Activated CD4-positive, alpha-beta memory T cell treated with anti-CD3 and anti-CD28 coated beads, Interleukin-2, amount 10 ng/mL, durations not matched to agents 7 days and 5 days (primary cell): ENCODE measurements around the gene P2RY2. TPM values are rescaled to one million over a fixed set of nuclear protein-coding genes. Genes with fewer than 3 reads are reported as not detected.
"Not testable (repeated sequence)": the region's sequence is repeated elsewhere in the genome, so short reads cannot be mapped to it uniquely, and the experiment has no call there.

ENCODE experiments used
- CTCF ChIA-PET: fragments of 350-600 bp; sonication (Branson Sonifier 250); formaldehyde crosslinking; loops from one replicate; lab custom pipeline; 2021; ENCODE audit warnings: antibody characterized with exemption, inconsistent platforms; lab: Charles Lee
- POLR2A ChIA-PET: fragments of 350-600 bp; sonication (Branson Sonifier 250); formaldehyde crosslinking; loops from one replicate; lab custom pipeline; 2021; ENCODE audit warnings: antibody characterized with exemption; lab: Charles Lee
- DNase-seq: peaks from one replicate; pipeline ENCODE4 v3.0.0-alpha.2; 2020
- H3K27ac Mint-ChIP-seq: one replicate; pipeline ENCODE4 v1.8.0; 2021; ENCODE audit warnings: mild to moderate bottlenecking, mixed read lengths
- H3K27me3 Mint-ChIP-seq: one replicate; pipeline ENCODE4 v1.8.0; 2021; ENCODE audit warnings: mixed read lengths
- H3K36me3 Mint-ChIP-seq: one replicate; pipeline ENCODE4 v1.8.0; 2021; ENCODE audit warnings: low read depth, mixed read lengths
- H3K4me1 Mint-ChIP-seq: one replicate; pipeline ENCODE4 v1.8.0; 2021; ENCODE audit warnings: mixed read lengths
- H3K4me3 Mint-ChIP-seq: one replicate; pipeline ENCODE4 v1.8.0; 2021; ENCODE audit warnings: mild to moderate bottlenecking, mixed read lengths
- H3K9me3 Mint-ChIP-seq: one replicate; pipeline ENCODE4 v1.8.0; 2021; ENCODE audit warnings: mixed read lengths
- total RNA-seq, 2 experiments: library from RNA; stranded (reverse); gene quantifications; one replicate each; pipeline ENCODE4 v1.2.3, GENCODE V29; 2021

The P2RY2 gene
- total RNA-seq, 2 experiments from 2014 or later, result not detected

DNA sequence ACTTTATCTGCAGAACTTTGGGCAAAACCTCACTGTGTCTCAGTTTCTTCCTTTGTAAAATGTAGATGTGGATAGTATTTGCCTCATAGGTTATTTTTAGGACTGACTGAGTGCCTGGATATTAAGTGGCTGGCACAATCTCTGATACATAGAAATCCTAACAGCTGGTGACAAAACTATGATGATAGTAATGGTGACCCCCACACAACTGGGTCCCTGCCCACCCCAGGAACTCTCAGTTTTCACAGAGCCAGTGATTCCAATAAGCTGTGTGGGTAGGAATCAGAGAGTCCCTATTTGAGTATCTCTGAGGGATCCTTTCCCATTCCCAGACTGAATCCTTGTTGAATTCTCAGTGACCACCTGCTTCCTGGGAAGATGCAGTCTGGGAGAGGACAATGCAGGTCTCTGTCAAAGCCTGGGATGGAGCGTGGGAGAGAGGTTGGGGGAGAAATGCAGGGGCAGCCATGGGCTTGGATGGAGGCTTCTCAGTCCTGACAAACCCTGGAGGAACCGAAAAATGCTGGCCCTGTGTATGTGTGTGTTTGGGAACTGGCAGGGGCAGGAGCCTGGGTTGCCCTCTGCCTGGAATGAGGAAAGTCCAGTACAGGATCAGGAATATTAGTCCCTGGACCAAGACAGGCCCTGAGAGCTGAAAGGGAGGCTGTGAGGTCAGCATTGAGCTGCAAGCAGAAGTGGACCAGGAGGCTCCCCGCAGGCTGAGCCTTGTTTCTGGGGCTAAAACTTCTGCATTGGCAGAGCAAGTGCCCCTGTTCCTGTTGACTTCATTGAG is 48.0 kb downstream of the P2RY2 start:
- no peak for DNase-seq
- CTCF ChIA-PET, result no interaction called here
- no peak overlapping the region for H3K27ac Mint-ChIP-seq
- H3K4me1 Mint-ChIP-seq, result no peaks in the 10 kb centered on the region
- no peak overlapping the region for H3K4me3 Mint-ChIP-seq
- no peaks in the 10 kb centered on the region for H3K36me3 Mint-ChIP-seq
- H3K9me3 Mint-ChIP-seq, result no peaks in the 10 kb centered on the region
- H3K27me3 Mint-ChIP-seq, result peaks cover 38% of the 10 kb centered on the region
- POLR2A ChIA-PET, result no interaction called here

DNA sequence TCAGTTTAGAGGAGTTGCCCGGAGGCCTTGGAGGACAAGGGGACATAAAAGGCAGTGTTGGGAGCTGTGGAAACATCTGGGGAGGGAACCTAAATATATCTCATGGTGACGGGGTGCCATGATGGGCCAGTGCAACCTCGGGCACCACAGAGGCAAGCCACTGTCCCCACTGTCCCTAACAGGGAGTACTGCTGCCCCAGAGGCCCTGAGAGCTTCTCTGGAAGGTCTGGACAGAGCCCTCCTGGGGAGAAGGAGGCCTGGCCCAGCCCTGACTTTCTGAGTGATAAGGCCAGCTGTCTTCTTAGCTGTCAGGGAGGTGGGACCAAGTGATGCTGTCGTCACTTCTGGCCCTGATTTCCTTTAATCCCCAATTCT is 48.6 kb downstream of the P2RY2 start:
- H3K27ac Mint-ChIP-seq, result no peak overlapping the region
- no peaks in the 10 kb centered on the region for H3K9me3 Mint-ChIP-seq
- DNase-seq, result no peak
- peaks cover 38% of the 10 kb centered on the region for H3K27me3 Mint-ChIP-seq
- POLR2A ChIA-PET, result no interaction called here
- no peaks in the 10 kb centered on the region for H3K4me1 Mint-ChIP-seq
- H3K36me3 Mint-ChIP-seq, result no peaks in the 10 kb centered on the region
- H3K4me3 Mint-ChIP-seq, result no peak overlapping the region
- CTCF ChIA-PET, result no interaction called here

GRCh38 chr11:73267122-73267846 is 49.2 kb downstream of the P2RY2 start:
- no peak overlapping the region for H3K4me3 Mint-ChIP-seq
- ChIA-PET CTCF (interaction anchor here (1.8 kb wide), 1 partner anchor 69 kb away, joined by 7 read pairs; no protein-coding TSS in a partner anchor), POLR2A (interaction anchor here (0.5 kb wide), 1 partner anchor 548 kb away, joined by 3 read pairs; no protein-coding TSS in a partner anchor)
- H3K27me3 Mint-ChIP-seq, result peaks cover 33% of the 10 kb centered on the region
- no peaks in the 10 kb centered on the region for H3K9me3 Mint-ChIP-seq
- peak; percentile 9 for DNase-seq
- H3K4me1 Mint-ChIP-seq, result no peaks in the 10 kb centered on the region
- no peak overlapping the region for H3K27ac Mint-ChIP-seq
- no peaks in the 10 kb centered on the region for H3K36me3 Mint-ChIP-seq

- Mint-ChIP-seq H3K4me1 (no peaks in the 10 kb centered on the region), H3K27me3 (peaks cover 27% of the 10 kb centered on the region), H3K27ac (no peak overlapping the region), H3K4me3 (no peak overlapping the region), H3K9me3 (no peaks in the 10 kb centered on the region), H3K36me3 (no peaks in the 10 kb centered on the region)
- DNase-seq, result no peak
- CTCF ChIA-PET, result interaction anchor here (1.1 to 1.8 kb wide), 2 partner anchors 25 to 68 kb away, joined by 3 to 7 read pairs; no protein-coding TSS in a partner anchor
- POLR2A ChIA-PET, result interaction anchor here (0.5 kb wide), 1 partner anchor 549 kb away, joined by 3 read pairs; no protein-coding TSS in a partner anchor
These were observed 49.9 kb downstream of the P2RY2 start for GRCh38 chr11:73267906-73268540.

DNA sequence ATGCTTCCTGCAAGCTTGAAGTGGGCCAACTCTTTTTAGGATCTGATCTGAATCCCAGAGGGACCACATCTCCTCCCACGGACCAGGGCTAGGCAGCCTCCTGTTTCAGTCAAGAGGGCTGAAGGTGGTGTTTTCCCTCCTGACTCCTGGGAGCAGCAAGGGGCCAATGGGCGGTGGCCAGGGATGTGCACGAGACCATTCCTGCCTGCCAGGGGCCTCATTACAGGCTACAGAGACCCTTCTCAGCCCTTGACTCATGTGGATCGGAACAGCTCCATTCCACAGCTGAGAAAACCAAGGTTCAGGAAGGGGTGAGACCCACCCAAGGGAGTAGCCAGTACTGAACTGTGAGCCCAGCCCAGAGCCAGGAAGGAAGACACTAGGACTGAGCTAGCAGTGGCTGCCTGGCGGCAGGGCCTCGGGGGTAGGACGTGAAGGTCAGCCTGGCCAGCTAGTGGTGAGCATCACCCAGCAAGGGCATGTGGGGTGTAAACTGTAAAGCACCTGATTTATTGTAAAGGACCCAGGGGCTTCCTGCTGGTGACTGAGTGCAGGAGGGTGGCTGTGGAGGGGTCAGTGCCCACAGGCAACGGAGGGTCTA is 50.7 kb downstream of the P2RY2 start:
- Mint-ChIP-seq H3K4me1 (no peaks in the 10 kb centered on the region), H3K4me3 (no peak overlapping the region), H3K9me3 (no peaks in the 10 kb centered on the region), H3K27me3 (peaks cover 21% of the 10 kb centered on the region), H3K27ac (no peak overlapping the region), H3K36me3 (no peaks in the 10 kb centered on the region)
- DNase-seq, result no peak
- POLR2A ChIA-PET, result interaction anchor here (1.3 kb wide), 1 partner anchor 83 kb away, joined by 4 read pairs; no protein-coding TSS in a partner anchor
- CTCF ChIA-PET, result interaction anchor here (1.1 to 1.8 kb wide), 2 partner anchors 26 to 67 kb away, joined by 3 to 7 read pairs; no protein-coding TSS in a partner anchor

- H3K4me1 Mint-ChIP-seq, result no peaks in the 10 kb centered on the region
- DNase-seq, result no peak
- POLR2A ChIA-PET, result interaction anchor here (1.3 kb wide), 1 partner anchor 84 kb away, joined by 4 read pairs; no protein-coding TSS in a partner anchor
- no peak overlapping the region for H3K27ac Mint-ChIP-seq
- H3K27me3 Mint-ChIP-seq, result peaks cover 19% of the 10 kb centered on the region
- H3K4me3 Mint-ChIP-seq, result no peak overlapping the region
- CTCF ChIA-PET, result interaction anchor here (1.1 to 1.2 kb wide), 2 partner anchors 27 to 66 kb away, joined by 3 to 4 read pairs; no protein-coding TSS in a partner anchor
- H3K36me3 Mint-ChIP-seq, result no peaks in the 10 kb centered on the region
- no peaks in the 10 kb centered on the region for H3K9me3 Mint-ChIP-seq
These were observed 51.5 kb downstream of the P2RY2 start for GRCh38 chr11:73269459-73270015.

- H3K36me3 Mint-ChIP-seq, result no peaks in the 10 kb centered on the region
- H3K4me1 Mint-ChIP-seq, result no peaks in the 10 kb centered on the region
- ChIA-PET POLR2A (interaction anchor here (1.3 kb wide), 1 partner anchor 85 kb away, joined by 4 read pairs; no protein-coding TSS in a partner anchor), CTCF (interaction anchor here (1.2 kb wide), 1 partner anchor 65 kb away, joined by 4 read pairs; no protein-coding TSS in a partner anchor)
- no peak for DNase-seq
- H3K4me3 Mint-ChIP-seq, result no peak overlapping the region
- no peaks in the 10 kb centered on the region for H3K9me3 Mint-ChIP-seq
- H3K27ac Mint-ChIP-seq, result no peak overlapping the region
- H3K27me3 Mint-ChIP-seq, result peaks cover 15% of the 10 kb centered on the region
These were observed 52.2 kb downstream of the P2RY2 start for GRCh38 chr11:73270016-73270854.

DNA sequence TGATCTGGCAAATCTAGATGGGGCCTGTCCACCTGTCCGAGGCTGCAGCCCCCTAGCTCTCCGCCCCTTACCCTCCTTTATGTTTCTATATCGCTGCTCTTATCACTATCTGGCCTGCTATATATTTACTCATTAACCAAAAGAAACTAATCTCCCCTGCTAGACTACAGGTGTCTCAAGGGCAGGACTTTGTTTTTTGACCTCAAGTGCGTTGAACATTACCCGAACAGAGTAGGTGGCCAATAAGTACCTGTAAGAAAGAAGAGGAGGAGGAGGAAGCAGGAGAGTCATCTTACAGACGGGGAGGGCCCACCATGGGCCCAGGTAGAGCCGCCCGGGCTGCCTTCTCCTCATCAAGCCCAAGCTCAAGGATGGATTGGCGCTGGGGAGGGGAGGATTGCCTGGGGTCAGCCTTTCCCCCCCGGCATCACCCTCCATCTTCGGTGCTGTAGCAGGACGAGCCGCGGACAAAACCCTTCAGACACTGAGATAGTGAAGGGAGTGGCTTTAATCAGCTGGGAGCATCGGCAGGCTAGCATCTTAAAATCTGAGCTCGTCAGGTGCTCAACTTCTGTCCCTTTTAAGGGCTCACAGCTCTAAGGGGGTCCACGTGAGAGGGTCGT is 52.9 kb downstream of the P2RY2 start:
- no peak overlapping the region for H3K27ac Mint-ChIP-seq
- POLR2A ChIA-PET, result no interaction called here
- no peak for DNase-seq
- no peaks in the 10 kb centered on the region for H3K4me1 Mint-ChIP-seq
- CTCF ChIA-PET, result no interaction called here
- H3K9me3 Mint-ChIP-seq, result no peaks in the 10 kb centered on the region
- H3K27me3 Mint-ChIP-seq, result peaks cover 13% of the 10 kb centered on the region
- no peaks in the 10 kb centered on the region for H3K36me3 Mint-ChIP-seq
- H3K4me3 Mint-ChIP-seq, result no peak overlapping the region

DNA sequence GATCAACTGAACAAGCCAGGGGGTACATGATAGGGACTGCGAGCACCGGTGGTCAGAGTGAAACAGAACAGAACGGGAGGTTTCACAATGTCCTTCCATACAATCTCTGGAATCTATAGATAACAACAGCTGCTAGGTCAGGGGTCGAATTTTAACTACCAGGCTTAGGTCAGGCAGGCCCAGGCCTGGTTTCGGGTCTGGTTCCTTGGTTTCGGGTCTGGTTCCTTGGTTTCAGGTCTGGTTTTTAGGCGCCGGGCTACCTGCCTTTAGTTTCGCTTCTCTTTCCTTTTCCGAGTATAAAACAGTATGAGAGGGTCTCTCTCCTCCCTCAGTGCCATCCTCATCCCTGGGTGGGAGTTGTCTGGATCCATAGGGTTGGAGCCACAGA is 53.4 kb downstream of the P2RY2 start:
- H3K9me3 Mint-ChIP-seq, H3K36me3 Mint-ChIP-seq, H3K4me3 Mint-ChIP-seq, H3K27ac Mint-ChIP-seq, H3K4me1 Mint-ChIP-seq, POLR2A ChIA-PET, DNase-seq: not testable (repeated sequence)
- CTCF ChIA-PET, result interaction anchor here (1.4 kb wide), 1 partner anchor 17 kb away, joined by 4 read pairs; no protein-coding TSS in a partner anchor
- peaks cover 16% of the 10 kb centered on the region for H3K27me3 Mint-ChIP-seq

GRCh38 chr11:73271936-73272679 is 54.0 kb downstream of the P2RY2 start, which contains the start of gene P2RY6:
TSS of gene P2RY6 (plus strand) at chr11:73272338. CDS start at chr11:73296519, 24,181 bp downstream.
- H3K4me3 Mint-ChIP-seq, result no peak within 1 kb of the TSS
- no peaks in the 10 kb centered on the region for H3K4me1 Mint-ChIP-seq
- H3K27ac Mint-ChIP-seq, result no peak within 1 kb of the TSS
- peaks cover 19% of the 10 kb centered on the region for H3K27me3 Mint-ChIP-seq
- no peak for DNase-seq
- POLR2A ChIA-PET, result no interaction called here
- no peaks in the 10 kb centered on the region for H3K9me3 Mint-ChIP-seq
- CTCF ChIA-PET, result interaction anchor here (1.3 to 1.4 kb wide), 2 partner anchors 16 to 79 kb away, joined by 4 read pairs; no protein-coding TSS in a partner anchor
- no peaks in the 10 kb centered on the region for H3K36me3 Mint-ChIP-seq
